HUDEP-2 (cell line): ENCODE results near the gene BTG4.

ENCODE experiments used
- DNase-seq, 76 experiments: peaks; one replicate each; lab custom pipeline; 2025; ENCODE audit not compliant: unreplicated experiment in 76 of 76; lab: John Stamatoyannopoulos, UW

Gene BTG4

GRCh38 chr11:111502611-111503010 lies 9.6 kb downstream of the BTG4 start:
- no peak for DNase-seq

- no peak for DNase-seq
These were observed 11.7 kb downstream of the BTG4 start for GRCh38 chr11:111500481-111500880.

GRCh38 chr11:111499483-111499882 lies 12.7 kb downstream of the BTG4 start:
- DNase-seq: no peak

- no peak for DNase-seq
These were observed 18.1 kb downstream of the BTG4 start for GRCh38 chr11:111494040-111494439.

GRCh38 chr11:111490496-111490895 lies 21.7 kb downstream of the BTG4 start:
- DNase-seq: no peak

GRCh38 chr11:111483431-111483830 lies 28.8 kb downstream of the BTG4 start:
- DNase-seq: no peak

GRCh38 chr11:111479666-111480065 lies 32.5 kb downstream of the BTG4 start:
- DNase-seq: no peak

GRCh38 chr11:111477898-111478297 lies 34.3 kb downstream of the BTG4 start:
- DNase-seq: no peak

GRCh38 chr11:111476956-111477355 lies 35.2 kb downstream of the BTG4 start:
- DNase-seq: no peak

- no peak for DNase-seq
These were observed 35.8 kb downstream of the BTG4 start for GRCh38 chr11:111476366-111476765.

- no peak for DNase-seq
These were observed 37.8 kb downstream of the BTG4 start for GRCh38 chr11:111474432-111474831.

GRCh38 chr11:111472228-111472627 lies 40.0 kb downstream of the BTG4 start:
- DNase-seq: no peak

GRCh38 chr11:111469200-111469599 lies 43.0 kb downstream of the BTG4 start:
- no peak for DNase-seq

- no peak for DNase-seq
These were observed 45.6 kb downstream of the BTG4 start for GRCh38 chr11:111466615-111467014.

- DNase-seq: no peak
These were observed 46.8 kb downstream of the BTG4 start for GRCh38 chr11:111465400-111465799.

- no peak for DNase-seq
These were observed 48.9 kb downstream of the BTG4 start for GRCh38 chr11:111463276-111463675.

- no peak for DNase-seq
These were observed 49.9 kb downstream of the BTG4 start for GRCh38 chr11:111462329-111462728.

GRCh38 chr11:111461460-111462235 lies 50.5 kb downstream of the BTG4 start:
- no peak for DNase-seq

GRCh38 chr11:111460856-111461255 lies 51.3 kb downstream of the BTG4 start:
- DNase-seq: no peak

GRCh38 chr11:111460340-111460739 lies 51.8 kb downstream of the BTG4 start:
- DNase-seq: no peak

GRCh38 chr11:111459506-111460270 lies 52.5 kb downstream of the BTG4 start:
- DNase-seq: no peak

GRCh38 chr11:111457731-111458368 lies 54.3 kb downstream of the BTG4 start:
- no peak for DNase-seq
